HG02981 (cell line): ENCODE data around the gene PDF.
A peak's percentile ranks its signal among the peaks of the same experiment; 100 is the strongest.
"Not testable (repeated sequence)": the region's sequence is repeated elsewhere in the genome, so short reads cannot be mapped to it uniquely, and the experiment has no call there.

Experiments used
- ATAC-seq: cut with Tn5 transposase; IDR thresholded peaks from one replicate; pipeline ENCODE4 v1.9.1; 2021; ENCODE audit warnings: mild to moderate bottlenecking, moderate library complexity; ENCODE audit not compliant: unreplicated experiment

Gene PDF, protein sequence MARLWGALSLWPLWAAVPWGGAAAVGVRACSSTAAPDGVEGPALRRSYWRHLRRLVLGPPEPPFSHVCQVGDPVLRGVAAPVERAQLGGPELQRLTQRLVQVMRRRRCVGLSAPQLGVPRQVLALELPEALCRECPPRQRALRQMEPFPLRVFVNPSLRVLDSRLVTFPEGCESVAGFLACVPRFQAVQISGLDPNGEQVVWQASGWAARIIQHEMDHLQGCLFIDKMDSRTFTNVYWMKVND

DNA sequence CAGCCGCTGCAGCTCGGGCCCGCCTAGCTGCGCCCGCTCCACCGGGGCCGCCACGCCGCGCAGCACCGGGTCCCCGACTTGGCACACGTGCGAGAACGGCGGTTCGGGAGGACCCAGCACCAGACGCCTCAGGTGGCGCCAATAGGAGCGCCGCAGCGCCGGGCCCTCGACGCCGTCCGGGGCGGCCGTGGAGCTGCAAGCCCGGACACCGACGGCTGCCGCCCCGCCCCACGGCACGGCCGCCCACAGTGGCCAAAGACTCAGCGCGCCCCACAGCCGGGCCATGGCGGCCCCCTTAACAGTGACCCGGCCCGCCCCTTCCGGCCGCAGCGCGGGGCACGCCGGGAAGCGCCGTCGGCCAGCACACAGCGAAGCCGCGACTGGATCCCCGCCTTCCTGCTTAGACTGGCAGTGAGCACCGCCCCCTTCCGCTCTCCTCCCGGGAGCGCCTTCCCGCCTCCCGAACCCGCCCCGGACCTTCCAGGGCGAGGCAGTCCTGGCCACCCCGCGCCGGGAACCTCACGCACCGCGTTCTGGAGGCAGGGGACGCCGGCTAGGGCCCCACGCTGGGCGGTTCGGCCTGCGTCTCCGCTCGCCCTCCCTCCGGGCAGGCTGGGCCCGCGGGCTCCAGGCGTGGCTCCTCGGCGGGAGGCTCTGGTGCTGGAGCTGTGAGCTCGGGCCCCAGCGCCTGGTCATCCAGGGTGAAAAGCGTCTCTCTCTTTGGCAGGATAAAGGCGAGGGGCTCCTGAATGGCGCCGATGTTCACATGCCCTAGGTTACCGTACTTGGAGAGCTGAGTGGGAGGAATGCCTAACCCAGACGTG, at the start of gene PDF:
Gene PDF (minus strand): TSS at position 303 of the 824 bp plus-strand sequence. CDS start 18 bp downstream, at position 285.
- peak; percentile 92 for ATAC-seq

DNA sequence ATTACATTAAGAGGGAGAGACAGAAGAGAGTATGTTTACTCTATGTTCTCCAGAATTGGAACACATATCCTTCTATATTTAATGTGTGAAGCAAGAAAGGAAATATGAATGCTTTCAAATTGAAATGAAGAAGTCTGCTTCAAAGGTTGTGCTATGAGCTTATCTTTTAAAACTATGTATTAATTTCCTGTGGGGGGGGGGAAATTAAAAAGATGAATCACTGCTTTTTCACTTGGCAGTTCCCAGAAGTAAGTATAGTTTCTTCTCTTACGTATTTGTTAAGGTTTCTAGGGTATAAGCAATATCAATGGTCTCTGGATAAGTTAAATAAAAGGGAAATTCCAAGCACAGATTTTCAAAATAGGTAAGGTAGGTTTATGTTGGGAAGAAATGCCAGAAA, 48.4 kb upstream of the PDF start:
- ATAC-seq, result no peak

- ATAC-seq, result no peak
Measured at GRCh38 chr16:69378036-69378435, 47.6 kb upstream of the PDF start.

GRCh38 chr16:69376393-69377059, 46.1 kb upstream of the PDF start:
- ATAC-seq, result no peak

GRCh38 chr16:69373019-69373418, 42.6 kb upstream of the PDF start:
- no peak for ATAC-seq

- no peak for ATAC-seq
Measured at GRCh38 chr16:69371564-69371963, 41.2 kb upstream of the PDF start.

DNA sequence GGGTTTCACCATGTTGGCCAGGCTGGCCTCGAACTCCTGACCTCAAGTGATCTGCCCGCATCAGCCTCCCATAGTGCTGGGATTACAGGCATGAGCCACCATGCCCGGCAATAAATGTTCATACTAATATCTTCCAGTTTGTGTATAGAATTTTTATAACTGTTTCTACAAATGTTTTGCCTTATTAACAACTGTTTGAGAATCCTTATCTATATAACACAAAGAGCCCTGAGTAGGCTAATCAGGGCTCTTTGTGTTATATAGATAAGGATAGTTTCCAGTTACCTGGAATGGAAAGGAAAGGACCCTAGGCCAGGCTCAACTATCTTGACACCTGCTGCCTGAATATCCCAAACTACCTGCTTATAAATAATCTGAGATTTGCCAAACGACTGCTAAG, 38.5 kb upstream of the PDF start:
- ATAC-seq, result no peak

DNA sequence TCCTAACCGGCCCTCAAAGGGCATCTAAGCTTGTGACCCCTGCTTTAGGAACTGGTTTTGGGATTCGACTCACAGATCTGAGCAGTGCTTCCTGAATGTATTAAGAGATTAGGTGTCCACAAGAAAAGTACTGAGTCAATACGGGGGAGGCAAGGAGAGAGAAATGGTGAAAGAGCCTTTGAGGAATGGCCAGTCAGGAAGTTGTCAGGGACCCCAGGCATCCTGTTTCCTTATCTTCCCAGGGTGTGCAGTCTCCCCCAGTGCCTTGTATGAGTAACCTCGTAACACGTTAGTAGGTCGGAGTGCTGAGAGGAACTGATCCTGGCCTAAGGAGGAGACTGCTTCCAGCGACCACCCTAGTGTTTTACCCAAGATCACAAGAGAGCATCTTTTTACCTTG, 37.6 kb upstream of the PDF start:
- no peak for ATAC-seq

DNA sequence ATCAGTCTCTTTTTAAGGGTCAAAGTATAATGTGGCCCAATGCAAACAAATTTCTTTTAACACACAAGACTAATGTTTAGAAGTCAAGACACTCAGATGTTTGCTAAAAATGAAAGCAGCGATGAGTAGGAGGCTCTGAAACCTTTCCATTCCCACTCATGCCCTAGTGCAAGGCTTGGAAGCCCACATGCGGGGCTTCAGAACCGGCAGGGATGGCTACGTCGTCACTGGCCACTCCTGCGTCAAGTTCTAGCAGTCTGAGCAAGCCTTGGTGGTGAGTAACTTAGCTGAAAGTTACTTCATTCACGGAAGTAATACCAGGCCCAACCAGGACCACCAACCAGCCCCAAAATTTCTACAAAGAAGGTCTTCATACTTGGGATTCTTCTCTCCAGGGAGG, 36.0 kb upstream of the PDF start:
- ATAC-seq, result no peak

DNA sequence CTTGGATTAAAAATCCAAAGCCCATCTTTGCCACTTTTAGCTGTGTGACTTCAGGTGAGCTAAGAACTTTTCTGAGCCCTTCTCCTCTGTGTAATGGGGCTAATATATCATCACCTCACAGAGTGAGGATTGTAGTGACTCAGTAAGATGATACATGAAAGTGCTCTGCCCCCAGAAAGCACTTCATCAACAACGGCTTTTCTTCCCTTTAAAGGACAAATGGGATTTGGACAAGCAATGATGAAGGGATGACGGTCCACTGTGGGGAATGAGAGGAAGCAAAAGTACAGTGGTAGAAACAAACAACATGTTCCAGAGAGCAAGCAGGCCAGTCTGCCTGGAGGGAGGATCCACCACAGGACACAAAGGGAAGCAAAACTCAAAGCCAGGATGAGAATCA, 35.5 kb upstream of the PDF start:
- no peak for ATAC-seq

DNA sequence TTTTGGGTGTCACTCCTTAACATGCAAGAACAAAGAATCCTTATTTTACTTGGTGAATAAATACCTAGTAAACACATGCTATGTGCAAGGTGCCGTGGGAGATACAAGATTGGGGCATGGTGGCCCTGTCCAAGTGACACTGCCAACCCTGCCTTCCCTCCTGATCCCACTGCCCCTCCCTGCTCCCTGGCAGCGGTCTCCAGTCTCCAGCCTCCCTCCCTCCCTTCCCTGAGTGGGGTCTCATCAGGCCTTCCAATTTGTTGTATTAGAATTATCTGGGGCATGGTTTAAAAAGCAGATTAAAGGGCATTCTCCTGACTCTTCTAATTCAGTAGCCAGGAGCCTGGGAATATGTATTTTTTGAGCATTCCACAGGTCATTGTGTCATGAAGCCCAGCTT, 33.7 kb upstream of the PDF start:
- no peak for ATAC-seq

- ATAC-seq, result no peak
Measured at GRCh38 chr16:69363281-69363717, 32.9 kb upstream of the PDF start.

- not testable (repeated sequence) for ATAC-seq
Measured at GRCh38 chr16:69360070-69360469, 29.7 kb upstream of the PDF start.

DNA sequence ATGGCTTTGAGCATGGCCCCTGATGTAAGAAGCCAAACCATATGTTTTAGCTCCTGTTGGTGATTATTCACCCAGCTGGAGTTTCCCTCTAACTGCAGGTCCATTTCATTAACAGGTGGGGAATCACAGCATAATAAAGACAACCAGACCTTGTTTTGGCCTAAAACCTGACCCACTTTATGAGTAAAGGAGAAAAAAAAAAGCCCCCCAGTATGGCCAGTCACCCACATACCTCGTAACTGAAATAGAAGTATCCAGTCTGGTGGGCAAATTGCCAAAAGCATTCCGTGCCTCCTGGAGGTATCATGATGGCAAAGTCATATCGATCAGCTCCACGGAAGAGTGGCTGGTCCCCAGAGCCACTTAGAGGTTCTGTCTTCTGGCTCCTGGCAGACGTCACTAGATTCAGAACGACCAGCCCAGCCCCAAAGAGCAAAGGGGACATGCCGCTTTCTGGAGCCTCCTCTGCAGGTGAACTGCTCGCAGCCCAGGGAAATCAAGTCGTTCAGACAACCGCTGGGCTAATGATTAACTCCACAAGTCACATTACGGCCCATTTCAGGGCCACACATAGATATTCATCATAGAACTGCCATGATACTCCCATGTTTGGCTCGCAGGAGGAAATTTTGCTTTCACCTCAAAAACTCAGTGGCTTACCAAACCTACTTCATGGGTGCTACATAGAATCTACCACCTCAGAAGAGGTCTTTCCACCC, 21.1 kb upstream of the PDF start, which contains the start of gene TMED6:
Gene TMED6 (minus strand): TSS at position 478 of the 719 bp plus-strand sequence. CDS start 33 bp downstream, at position 445.
- no peak for ATAC-seq

GRCh38 chr16:69350536-69351133, 20.2 kb upstream of the PDF start:
- ATAC-seq, result no peak

GRCh38 chr16:69349536-69349935, 19.1 kb upstream of the PDF start:
- no peak for ATAC-seq

DNA sequence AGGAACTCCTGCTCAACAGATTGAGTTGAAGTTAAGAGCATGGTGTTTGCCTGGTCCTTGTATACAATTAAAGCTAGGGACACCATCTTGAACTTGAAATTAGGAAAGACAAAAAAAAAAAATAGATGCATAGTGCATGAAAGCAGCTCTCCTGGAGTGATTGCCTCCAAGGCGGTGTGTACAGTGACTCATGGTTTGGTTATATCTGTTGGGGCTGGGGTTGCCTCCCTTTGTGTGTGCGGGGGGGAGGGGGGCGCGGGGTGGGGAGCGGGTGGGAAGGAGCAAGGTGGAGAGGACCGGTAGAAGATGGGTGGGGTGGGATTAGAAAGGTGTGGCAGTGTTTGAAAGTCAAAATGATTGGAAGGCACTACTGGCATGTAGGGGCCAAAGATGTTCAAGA, 17.8 kb upstream of the PDF start:
- no peak for ATAC-seq

- ATAC-seq, result no peak
Measured at GRCh38 chr16:69346683-69347082, 16.3 kb upstream of the PDF start.

DNA sequence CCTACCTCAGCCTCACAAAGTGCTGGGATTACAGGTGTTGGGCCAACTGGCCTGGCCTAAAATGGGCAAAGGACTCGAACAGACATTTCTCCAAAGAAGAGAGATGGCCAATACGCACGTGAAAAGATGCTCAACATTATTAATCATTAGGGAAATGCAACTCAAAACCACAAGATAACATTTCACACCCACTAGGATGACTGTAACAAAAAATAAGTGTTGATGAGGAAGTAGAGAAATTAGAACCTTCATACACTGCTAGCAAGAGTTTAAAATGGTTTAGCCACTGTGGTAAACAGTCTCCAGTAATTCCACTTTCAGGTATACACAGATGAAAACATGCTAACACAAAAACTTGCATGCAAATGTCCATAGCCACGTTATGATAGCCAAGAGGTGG, 15.5 kb upstream of the PDF start:
- ATAC-seq, result no peak

DNA sequence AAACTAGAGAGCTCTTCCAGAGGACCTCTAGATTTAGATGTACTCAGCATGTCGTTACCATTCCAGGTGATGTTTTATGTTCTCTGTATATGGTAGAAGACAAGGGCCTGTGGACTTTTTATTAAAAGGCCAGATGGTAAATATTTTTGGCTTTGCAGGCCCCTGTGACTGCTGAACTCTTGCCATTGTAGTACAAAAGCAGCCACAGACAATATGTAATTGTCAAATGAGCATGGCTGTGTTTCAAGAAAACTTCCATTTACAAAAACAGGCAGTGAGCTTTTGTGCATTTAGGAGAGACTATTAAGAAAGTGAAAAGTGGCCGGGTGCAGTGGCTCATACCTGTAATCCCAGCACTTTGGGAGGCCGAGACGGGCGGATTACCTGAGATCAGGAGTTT, 13.8 kb upstream of the PDF start:
- no peak for ATAC-seq
